ENCODE measurements around the gene CHN2. TPM values are rescaled to one million over a fixed set of nuclear protein-coding genes. Genes with fewer than 3 reads are reported as not detected.

Gene CHN2
- total RNA-seq, 1 experiment from 2014 or later: 2.1 TPM

DNA sequence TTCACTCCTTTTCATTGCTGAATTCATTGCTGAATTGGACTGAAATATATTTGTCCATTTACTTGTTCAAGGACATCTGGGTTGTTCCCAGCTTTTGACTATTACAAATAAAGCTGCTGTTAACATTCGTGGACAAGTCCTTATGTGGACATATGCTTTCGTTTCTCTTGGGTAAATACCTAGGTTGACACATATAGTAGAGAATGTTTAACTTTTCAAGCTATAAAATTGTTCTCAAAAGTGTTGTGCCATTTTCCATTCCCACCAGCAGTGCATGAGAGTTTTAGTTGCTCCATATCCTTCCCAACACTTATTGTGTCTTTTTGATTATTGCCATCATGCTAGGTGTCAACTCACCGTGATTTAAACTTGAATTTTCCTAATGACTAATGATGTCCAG lies 30.7 kb upstream of the CHN2 start:
- H3K4me2 ChIP-seq (ENCODE audit: low read length): no peak overlapping the region
- H3K9me2 ChIP-seq (ENCODE audit: insufficient read depth): no peaks in the 10 kb centered on the region
- POLR2A ChIA-PET: no interaction called here
- no peaks in the 10 kb centered on the region for H3K79me2 ChIP-seq (ENCODE audit: insufficient read depth, low read length)
- no peaks in the 10 kb centered on the region for H4K20me1 ChIP-seq (ENCODE audit: insufficient read depth)
- RAD21 ChIA-PET (ENCODE audit: low non-redundant PET in 1 of 2, low total read pairs in 2 of 2, uncharacterized antibody in 2 of 2, unreplicated experiment in 2 of 2): no interaction called here
- no TSS peak for BruUV-seq (replicated peaks)
- intact Hi-C loops (cut with micrococcal nuclease): no loop called here
- no peak for TF ChIP-seq RAD21 (IDR thresholded peaks at IDR 0.05; ENCODE audit: low read depth)
- no peak for TF ChIP-seq EZH2 (IDR thresholded peaks at IDR 0.05)
- no peak for TF ChIP-seq CTCF (IDR thresholded peaks at IDR 0.05 in 2 of 3, conservative IDR thresholded peaks at IDR 0.05 in 1 of 3; ENCODE audit: borderline replicate concordance in 1 of 3, insufficient read depth in 1 of 3, low read depth in 2 of 3, low read length in 2 of 3)
- no peak for TF ChIP-seq SIN3A (IDR thresholded peaks at IDR 0.05; ENCODE audit: low read depth)
- no peak for TF ChIP-seq EZH2phosphoT487 (IDR thresholded peaks at IDR 0.05; ENCODE audit: borderline replicate concordance)
- no peak for TF ChIP-seq ELF1 (IDR thresholded peaks at IDR 0.05; ENCODE audit: borderline replicate concordance, low read depth)
- TF ChIP-seq SRF (IDR thresholded peaks at IDR 0.05; ENCODE audit: low read depth): no peak
- no peak for TF ChIP-seq REST (IDR thresholded peaks at IDR 0.05; ENCODE audit: low read depth)
- TF ChIP-seq CEBPB (IDR thresholded peaks at IDR 0.05; ENCODE audit: low read depth): no peak
- TF ChIP-seq ATF3 (IDR thresholded peaks at IDR 0.05): no peak
- TF ChIP-seq YY1 (IDR thresholded peaks at IDR 0.05; ENCODE audit: extremely low read depth, insufficient replicate concordance, low read depth, low read length): no peak
- TF ChIP-seq MAX (IDR thresholded peaks at IDR 0.05): no peak
- no peak for TF ChIP-seq POLR2A (IDR thresholded peaks at IDR 0.05; ENCODE audit: borderline replicate concordance, extremely low read depth, insufficient read depth, insufficient read length)
- TF ChIP-seq ZNF274 (IDR thresholded peaks at IDR 0.05; ENCODE audit: low read depth, low read length): no peak
- no peak for TF ChIP-seq JUND (IDR thresholded peaks at IDR 0.05)
- no peak for TF ChIP-seq CBX3 (IDR thresholded peaks at IDR 0.05; ENCODE audit: low read depth)
- TF ChIP-seq ZBTB33 (IDR thresholded peaks at IDR 0.05; ENCODE audit: extremely low read depth, insufficient replicate concordance, low read length): no peak
- no peak for TF ChIP-seq TCF7L2 (IDR thresholded peaks at IDR 0.05; ENCODE audit: borderline replicate concordance, extremely low read depth, insufficient read depth, insufficient read length)
- TF ChIP-seq EGR1 (IDR thresholded peaks at IDR 0.05; ENCODE audit: low read depth): no peak
- TF ChIP-seq FOSL1 (IDR thresholded peaks at IDR 0.05; ENCODE audit: low read depth): no peak
- ATAC-seq: no peak
- CTCF ChIA-PET: no interaction called here
- no peak overlapping the region for H3K27ac ChIP-seq (ENCODE audit: low read depth, low read length)
- DNase-seq (ENCODE audit: low read depth, low spot score): no peak
- no peak overlapping the region for H3K4me3 ChIP-seq (replicated peaks in 1 of 2; ENCODE audit: low read depth in 1 of 2, low read length in 2 of 2)
- no peaks in the 10 kb centered on the region for H3K36me3 ChIP-seq (ENCODE audit: control insufficient read depth in 1 of 2, insufficient read depth in 2 of 2, low read length in 2 of 2)
- H3K9me3 ChIP-seq (ENCODE audit: control insufficient read depth in 1 of 2, insufficient read depth in 1 of 2, low read depth in 1 of 2, low read length in 2 of 2): no peaks in the 10 kb centered on the region
- no peaks in the 10 kb centered on the region for H3K4me1 ChIP-seq (ENCODE audit: control insufficient read depth in 1 of 2, insufficient read depth in 2 of 2, low read length in 2 of 2)
- no peak overlapping the region for H2AFZ ChIP-seq (ENCODE audit: low read depth, low read length, poor library complexity, severe bottlenecking)
- H3K27me3 ChIP-seq (ENCODE audit: insufficient read depth, low read length): no peaks in the 10 kb centered on the region
- no peak overlapping the region for H3K9ac ChIP-seq (ENCODE audit: low read length)

Measured in HCT116 (cell line).